GM10847 (cell line): ENCODE data around the gene SDK1.

ENCODE experiments used
- POLR2A ChIP-seq: IDR thresholded peaks from 2 replicates; pipeline ENCODE4 v1.6.1; 2011; ENCODE audit not compliant: insufficient read length; ENCODE audit errors: extremely low read depth

Gene SDK1

DNA sequence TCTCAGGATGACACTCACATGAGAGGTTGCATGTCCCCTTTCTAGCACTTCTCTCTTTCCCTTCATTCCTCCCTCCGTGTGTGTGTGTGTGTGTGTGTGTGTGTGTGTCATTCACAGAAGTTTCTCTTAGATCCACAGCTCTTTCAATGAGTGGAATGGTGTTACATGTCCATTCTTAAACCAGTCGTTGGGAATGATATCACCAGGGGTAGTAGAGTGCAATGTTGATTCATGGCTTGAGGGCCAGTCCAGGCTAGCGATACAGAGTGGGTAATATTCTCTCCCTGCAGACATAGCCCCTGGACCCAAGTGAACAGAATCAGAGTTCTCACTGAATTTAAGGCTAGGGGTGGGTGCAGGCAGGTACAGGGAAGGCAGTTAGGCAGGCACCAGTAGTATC is 187.8 kb downstream of the SDK1 start:
- no peak for TF ChIP-seq POLR2A

DNA sequence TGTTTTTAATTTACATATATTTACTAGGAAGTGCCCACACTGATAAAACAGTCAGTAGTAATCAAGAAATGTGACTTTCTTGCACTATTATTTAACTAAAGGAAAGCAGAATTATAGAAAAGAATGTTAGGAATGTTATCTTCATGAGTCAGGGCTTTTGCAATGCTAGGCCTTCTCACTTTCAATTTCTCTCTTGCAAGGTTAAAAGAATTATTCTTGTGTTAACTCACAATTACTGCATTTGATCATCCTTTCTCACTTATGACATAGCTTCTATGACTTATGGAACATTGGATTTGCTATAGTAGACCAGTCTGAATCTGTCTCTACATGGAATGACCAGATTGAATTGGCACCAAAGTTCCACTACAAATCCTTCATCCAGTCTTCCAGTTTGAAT is 192.4 kb downstream of the SDK1 start:
- TF ChIP-seq POLR2A = no peak

- TF ChIP-seq POLR2A = no peak
These were observed 193.9 kb downstream of the SDK1 start for GRCh38 chr7:3494947-3495346.

- TF ChIP-seq POLR2A = no peak
These were observed 194.5 kb downstream of the SDK1 start for GRCh38 chr7:3495530-3495929.

DNA sequence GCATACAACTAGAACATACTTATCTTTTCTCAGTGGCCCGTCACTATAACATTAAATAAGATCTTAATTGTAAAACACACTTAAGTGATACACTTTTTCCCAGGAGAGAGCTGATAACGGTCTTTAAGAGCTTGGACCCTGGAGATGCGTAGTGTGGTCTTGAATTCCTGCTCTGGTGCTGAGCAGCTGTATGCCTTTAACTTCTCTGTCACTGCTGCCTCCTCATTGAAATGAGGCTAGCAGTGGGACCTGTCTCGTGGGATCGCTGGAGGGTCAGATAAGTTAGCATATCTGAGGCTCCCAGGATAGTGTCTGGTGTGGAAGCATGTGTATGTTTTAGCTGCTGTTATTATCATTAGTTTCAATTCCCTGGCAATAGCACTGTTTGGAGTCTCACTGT is 194.9 kb downstream of the SDK1 start:
- TF ChIP-seq POLR2A = no peak

- TF ChIP-seq POLR2A = no peak
These were observed 196.7 kb downstream of the SDK1 start for GRCh38 chr7:3497796-3498195.

- no peak for TF ChIP-seq POLR2A
These were observed 200.6 kb downstream of the SDK1 start for GRCh38 chr7:3501671-3502070.

GRCh38 chr7:3504384-3504783 is 203.3 kb downstream of the SDK1 start:
- TF ChIP-seq POLR2A = no peak

GRCh38 chr7:3510101-3511020 is 209.3 kb downstream of the SDK1 start:
- TF ChIP-seq POLR2A = no peak

DNA sequence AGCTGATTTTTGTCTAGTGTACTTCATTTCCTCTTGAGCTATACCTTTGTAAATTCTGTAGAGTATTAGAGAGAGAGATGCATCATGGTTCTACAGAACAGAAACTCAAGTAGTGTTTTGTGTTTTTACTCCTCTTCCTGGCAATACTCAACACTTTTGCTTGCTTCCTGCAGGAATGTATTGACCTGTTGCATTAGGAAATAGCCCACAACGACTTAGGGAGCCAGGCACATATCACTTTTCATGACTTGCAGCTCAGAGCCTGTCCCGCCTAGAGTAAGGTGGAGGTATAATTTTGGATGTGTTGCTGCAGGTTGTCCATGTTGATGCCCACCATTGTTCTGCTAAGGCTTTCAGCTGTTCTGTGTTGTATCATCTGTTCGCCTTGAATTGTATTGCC is 216.3 kb downstream of the SDK1 start:
- TF ChIP-seq POLR2A = no peak

DNA sequence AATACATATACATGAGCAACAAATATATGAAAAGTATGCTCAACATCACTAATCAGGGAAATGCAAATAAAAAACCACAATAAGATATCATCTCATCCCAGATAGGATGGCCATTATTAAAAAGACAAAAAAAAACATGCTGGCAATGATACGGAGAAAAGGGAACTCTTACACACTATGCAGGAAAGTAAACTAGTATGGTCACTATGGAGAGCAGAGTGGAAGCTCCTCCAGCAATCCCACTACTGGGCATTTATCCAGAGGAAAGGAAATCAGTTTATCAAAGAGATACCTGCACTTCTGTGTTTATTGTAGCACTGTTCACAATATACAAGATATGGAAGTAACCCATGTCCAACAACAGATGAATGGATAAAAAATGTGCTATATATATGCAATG is 217.5 kb downstream of the SDK1 start:
- TF ChIP-seq POLR2A = no peak

DNA sequence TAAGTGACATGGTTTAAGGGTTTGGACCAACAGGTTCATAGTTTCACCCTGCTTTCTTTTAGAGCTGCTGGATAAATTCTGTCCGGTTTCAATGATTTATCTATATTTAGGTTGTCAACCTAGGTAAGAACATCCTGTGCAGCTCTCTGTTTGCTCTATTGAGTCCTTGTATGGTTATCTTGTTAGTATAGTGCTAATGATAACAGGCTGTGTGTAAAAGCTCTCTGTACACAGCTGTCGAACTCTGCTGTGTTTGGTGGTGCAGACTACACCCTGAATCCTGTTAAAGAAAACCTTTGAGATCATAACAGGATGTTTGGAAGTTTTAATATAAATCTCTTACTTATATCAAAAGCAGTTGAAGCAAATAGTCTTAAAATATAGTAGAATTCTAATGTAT is 219.2 kb downstream of the SDK1 start:
- no peak for TF ChIP-seq POLR2A

GRCh38 chr7:3527496-3528124 is 226.6 kb downstream of the SDK1 start:
- TF ChIP-seq POLR2A = no peak

DNA sequence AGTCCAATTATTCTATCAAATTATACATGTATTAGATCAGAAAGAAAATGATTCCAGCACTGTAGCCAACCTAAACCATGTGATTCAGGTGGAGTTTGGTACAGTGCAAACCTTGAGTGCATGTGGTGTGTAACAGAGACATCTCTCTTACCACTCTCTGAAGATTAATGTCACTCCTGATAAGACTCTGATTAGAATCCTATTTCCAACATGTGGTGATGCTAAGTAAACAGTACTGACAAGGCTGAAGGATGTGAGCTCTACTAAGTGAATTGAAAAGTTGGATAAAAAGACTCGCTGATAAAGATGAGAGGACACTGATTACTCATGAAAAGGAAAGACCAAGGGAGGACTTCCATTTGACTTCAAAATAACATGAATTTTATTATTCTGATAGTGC is 232.0 kb downstream of the SDK1 start:
- TF ChIP-seq POLR2A = no peak

- TF ChIP-seq POLR2A = no peak
These were observed 236.3 kb downstream of the SDK1 start for GRCh38 chr7:3537210-3537875.

GRCh38 chr7:3538041-3538440 is 237.0 kb downstream of the SDK1 start:
- no peak for TF ChIP-seq POLR2A

DNA sequence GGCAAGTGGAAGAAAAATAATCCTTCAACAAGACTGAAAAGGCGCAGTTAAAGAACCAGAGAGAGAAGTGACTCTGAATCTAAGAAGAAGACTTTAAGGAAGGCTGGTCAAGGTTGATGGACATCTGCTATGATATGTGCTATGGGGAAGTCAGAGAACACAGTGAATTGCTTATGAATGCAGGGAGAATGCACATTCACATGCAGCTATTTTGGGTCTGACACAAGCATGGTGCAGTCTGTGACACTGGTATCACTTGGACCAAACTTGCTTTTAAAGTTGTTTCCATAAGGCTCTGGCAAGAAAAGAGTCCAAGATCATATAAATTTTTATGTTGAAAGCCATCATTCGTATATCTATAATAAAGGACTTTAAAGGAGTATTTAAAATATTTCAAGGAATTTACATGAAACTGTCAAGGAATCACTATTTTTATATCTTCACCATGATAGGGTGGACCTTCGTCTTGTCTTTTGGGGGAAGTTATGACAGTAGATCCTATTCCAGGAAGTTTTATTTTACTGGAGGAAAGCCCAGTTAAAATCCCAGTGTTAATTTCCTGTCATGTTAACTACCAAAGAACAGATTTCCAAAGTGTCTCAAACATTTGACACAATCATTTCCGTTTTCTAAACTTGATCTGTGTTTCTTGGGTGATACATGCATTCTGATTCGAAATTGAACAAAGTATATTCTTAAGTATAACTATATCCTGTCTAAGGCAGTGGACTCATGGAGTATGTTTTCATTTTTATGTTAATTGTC is 239.6 kb downstream of the SDK1 start:
- TF ChIP-seq POLR2A = no peak
